ENCODE data around the gene NDST1. TPM values are rescaled to one million over a fixed set of nuclear protein-coding genes. Genes with fewer than 3 reads are reported as not detected.

The NDST1 gene
- total RNA-seq, 1 experiment from 2014 or later: 58.6 TPM

DNA sequence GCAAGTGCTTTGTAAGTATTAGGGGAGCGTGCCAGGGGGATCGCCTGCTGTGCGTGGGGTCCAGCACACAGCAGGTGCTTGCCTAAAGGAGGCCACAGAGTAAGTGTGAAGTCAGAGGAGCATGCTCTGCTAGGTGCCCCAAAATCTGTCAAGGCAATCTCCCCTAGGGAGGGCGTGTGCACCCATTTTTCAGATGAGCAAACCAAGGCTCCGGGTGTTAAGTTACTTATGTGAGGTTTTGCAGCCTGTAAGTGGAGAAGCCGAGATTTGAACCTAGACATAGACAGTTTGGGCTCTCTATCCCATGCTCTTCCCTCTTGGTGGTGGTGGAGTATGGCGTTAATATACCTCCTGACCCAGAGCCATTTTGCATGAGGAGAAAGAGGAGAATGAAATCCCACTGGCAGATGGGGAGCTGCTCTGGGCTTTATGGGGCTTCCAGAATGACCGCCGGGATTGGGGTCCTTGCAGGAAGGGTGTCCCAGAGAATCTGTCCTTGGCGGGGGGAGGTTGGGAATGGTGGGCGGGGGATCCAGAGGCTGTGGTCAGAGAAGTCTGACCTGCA, 14.1 kb downstream of the NDST1 start:
- DNase-seq (ENCODE audit: low read depth): no peak

- DNase-seq (ENCODE audit: low read depth): no peak
Observed at GRCh38 chr5:150522504-150523414, 14.8 kb downstream of the NDST1 start.

GRCh38 chr5:150523472-150524350, 15.8 kb downstream of the NDST1 start:
- DNase-seq (ENCODE audit: low read depth): peak; percentile 63

DNA sequence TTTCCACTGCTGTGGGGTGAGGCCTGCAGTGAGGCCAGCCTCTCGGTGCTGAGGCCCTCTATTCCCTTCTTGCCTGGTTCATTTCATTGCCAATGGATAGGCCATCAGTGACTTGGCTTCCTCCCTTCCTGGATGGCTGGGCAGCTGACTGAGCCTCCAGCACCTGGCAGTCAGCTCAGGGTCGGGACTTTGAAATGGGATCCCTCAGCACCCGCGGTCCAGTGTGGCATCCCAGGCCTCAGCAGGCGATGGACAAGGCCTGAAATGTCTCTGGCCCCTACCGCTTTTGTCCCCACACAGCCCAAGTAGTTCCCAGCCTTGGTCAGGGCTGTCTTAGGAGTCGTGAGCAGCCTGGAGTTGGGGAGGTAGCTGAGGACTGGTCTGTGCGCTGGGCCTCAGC, 17.2 kb downstream of the NDST1 start:
- no peak for DNase-seq (ENCODE audit: low read depth)

- DNase-seq (ENCODE audit: low read depth): no peak
Observed at GRCh38 chr5:150525781-150526180, 17.9 kb downstream of the NDST1 start.

DNA sequence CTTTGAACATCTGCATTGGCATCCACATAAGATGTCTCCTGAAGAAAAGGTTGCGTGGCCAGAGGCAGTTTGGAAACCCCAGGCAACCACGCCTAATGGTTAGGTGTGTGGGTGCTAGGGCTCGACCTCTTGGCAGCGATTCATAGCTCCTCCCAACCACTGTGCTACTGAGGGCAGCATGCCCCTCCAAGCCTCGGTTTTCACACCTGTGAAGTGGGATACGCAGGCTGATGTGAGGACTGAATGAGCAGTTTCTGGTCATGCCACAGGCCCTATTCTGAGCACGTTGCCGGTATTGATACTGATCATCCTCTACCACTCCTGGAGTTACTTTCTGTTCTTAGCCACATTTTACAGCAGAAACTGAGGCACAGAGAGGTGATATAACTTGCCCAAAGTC, 19.1 kb downstream of the NDST1 start:
- DNase-seq (ENCODE audit: low read depth): no peak

DNA sequence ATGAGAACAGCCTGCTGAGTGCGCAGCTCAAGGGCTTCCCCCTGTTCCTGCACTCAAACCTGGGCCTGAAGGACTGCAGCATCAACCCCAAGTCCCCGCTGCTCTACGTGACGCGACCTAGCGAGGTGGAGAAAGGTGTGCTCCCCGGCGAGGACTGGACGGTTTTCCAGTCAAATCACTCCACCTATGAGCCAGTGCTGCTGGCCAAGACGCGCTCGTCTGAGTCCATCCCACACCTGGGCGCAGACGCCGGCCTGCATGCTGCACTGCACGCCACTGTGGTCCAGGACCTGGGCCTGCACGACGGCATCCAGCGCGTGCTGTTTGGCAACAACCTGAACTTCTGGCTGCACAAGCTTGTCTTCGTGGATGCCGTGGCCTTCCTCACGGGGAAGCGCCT, 19.9 kb downstream of the NDST1 start:
- DNase-seq (ENCODE audit: low read depth): no peak

- DNase-seq (ENCODE audit: low read depth): no peak
Observed at GRCh38 chr5:150528924-150529546, 21.1 kb downstream of the NDST1 start.

DNA sequence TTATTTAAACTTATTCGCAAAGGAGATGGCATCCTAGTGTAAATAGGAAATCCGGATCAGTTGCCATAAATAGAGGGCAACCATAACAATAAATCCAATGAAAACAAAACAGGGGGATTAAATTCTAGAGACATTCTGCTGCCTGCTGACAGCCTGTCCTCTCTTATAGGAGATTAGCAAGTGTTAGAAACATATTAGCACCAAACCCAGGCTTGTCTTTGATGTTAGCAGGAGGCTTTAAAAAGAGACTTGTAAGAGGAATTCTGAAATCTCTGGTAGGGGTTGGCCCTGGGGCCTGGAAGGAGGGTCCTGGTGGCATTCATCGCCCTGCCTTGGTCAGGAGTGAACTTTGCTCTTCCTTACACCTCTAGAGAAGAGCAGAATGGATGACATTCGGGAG, 21.6 kb downstream of the NDST1 start:
- DNase-seq (ENCODE audit: low read depth): no peak

GRCh38 chr5:150530423-150530822, 22.5 kb downstream of the NDST1 start:
- no peak for DNase-seq (ENCODE audit: low read depth)

GRCh38 chr5:150530951-150531588, 23.1 kb downstream of the NDST1 start:
- DNase-seq (ENCODE audit: low read depth): no peak

DNA sequence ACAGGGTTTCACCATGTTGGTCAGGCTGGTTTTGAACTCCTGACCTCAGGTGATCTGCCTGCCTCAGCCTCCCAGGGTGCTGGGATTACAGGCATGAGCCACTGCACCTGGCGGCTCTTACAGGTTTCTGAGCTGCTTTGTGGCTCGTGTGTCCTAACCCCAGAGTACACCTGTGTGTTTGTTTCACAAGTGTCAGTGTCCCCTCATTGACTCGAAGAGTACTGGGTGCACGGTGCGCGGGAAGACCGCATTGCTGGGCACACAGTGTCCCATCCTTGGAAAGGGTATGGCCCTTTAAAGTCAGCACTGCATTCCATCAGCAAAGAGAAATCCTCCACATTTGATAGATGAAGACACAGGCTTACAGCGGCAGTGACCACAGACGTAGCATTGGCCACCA, 23.8 kb downstream of the NDST1 start:
- DNase-seq (ENCODE audit: low read depth): no peak

DNA sequence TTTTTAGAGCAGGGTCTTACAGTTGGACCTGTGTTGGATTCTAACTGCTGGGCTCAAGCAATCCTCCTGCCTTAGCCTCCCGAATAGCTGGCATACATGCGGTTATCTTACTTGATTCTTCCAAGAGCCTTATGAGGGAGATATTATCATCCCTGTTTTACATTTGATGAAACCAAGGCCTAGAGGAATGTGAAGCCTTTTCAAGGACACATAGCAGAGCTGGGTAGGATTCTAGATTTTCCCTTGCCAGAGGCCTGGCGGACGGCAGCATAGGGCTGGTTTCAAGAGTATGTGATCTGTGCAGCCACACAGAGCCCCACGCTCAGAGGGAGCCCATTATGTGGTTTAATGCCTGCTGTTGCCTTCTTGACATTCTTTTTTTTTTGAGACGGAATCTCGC, 24.2 kb downstream of the NDST1 start:
- no peak for DNase-seq (ENCODE audit: low read depth)

DNA sequence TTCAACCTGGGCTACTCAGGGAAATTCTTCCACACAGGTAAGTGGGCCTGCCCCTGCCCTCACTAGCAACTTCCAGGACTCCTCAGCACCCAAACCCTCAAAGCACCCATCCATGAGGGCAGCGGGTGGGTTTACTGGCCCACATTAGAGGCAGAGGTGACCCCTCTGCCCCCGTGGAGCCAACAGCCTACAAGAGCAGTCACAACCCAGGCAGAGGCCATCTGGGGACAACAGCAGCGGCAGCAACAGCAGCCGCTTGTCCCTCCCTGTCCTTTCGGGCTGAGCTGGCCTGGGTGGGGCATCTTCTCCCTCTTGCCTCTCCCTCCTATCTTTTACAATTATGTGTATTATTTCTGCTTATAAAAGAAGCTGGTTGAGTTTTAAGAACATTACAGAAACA, 25.1 kb downstream of the NDST1 start:
- no peak for DNase-seq (ENCODE audit: low read depth)

DNA sequence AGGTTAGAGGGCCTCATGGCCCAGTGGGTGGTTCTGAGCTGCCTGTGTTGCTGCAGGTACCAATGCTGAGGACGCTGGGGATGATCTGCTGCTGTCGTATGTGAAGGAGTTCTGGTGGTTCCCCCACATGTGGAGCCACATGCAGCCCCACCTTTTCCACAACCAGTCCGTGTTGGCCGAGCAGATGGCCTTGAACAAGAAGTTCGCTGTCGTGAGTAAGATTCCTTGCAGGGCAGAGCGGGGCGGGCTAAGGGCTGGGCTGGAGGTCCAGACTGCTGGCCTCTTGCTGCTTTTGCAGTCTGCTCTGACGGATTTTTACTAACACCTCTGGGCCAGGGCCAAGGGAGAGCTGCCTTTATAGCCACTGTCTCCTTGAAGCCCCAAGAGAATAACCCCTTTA, 26.9 kb downstream of the NDST1 start:
- no peak for DNase-seq (ENCODE audit: low read depth)

GRCh38 chr5:150535611-150536010, 27.7 kb downstream of the NDST1 start:
- no peak for DNase-seq (ENCODE audit: low read depth)

DNA sequence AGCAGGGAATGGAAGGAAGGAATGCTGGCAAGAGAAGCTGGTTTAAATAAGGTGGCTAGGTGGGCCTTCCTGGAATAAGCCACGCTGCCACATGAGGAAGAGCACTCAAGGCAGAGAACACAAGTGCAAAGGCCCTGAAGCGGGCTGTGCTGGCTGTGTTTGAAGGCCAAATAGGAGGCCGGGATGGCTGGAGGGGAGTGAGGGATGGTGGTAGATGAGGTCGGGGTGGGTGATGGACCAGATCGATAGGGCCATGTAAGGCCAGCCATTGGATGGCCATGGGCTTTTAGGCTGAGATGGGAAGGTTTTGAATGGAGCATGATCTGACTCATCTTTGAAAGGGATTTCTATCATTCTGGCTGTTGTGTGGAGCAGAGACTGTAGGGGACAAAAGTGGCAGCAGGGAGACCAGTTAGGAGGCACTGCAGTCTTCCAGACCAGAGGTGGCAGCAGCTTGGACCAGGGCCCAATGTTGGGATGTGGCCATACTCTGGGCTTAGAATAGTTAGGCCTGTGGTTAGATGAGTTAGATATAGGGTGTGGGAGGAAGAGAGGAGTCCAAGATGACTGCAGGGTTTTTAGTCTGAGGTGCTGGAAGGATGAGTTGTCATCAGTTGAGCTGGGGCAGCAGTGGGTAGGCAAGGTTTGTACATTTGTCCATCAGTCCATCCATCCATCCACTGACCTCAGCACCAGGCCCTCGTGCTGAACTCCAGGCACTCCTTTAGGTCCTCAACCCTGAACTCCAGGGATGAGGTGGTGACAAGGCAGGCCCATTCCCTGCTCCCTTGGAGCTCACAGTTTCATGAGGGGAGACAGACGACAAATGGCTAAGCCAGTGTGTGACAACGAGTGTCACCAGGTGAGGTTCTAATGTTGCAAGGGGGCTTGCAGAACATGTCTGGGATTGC, 30.3 kb downstream of the NDST1 start:
- peak; percentile 76 for DNase-seq (ENCODE audit: low read depth)

DNA sequence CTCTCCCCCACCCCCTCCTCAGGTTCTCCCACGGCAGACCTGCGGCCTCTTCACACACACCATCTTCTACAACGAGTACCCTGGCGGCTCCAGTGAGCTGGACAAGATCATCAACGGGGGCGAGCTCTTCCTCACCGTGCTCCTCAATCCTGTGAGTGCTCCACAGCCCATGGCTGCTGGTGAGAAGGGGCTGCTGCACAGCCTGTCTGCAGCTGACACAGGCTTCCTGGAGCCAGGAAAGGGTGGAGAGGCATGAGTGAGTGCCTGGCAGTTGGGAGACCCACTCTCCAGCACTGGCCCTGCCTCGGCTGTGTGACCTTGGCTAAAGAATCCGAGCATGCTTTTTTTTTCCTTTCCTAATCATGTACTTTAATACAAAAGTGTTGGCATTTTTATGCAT, 31.3 kb downstream of the NDST1 start:
- no peak for DNase-seq (ENCODE audit: low read depth)

- DNase-seq (ENCODE audit: low read depth): no peak
Observed at GRCh38 chr5:150540042-150540441, 32.1 kb downstream of the NDST1 start.

Measured in HT1080 (cell line).